K562 (cell line): ENCODE data around the gene ENTPD5. TPM values are rescaled to one million over a fixed set of nuclear protein-coding genes. Genes with fewer than 3 reads are reported as not detected.

Experiments used
- AFF1 ChIP-seq, 2 experiments: fragments of 450-650 bp; IDR thresholded peaks; 2 replicates each; pipeline ENCODE4 v1.6.1; 2018; ENCODE audit warnings: mild to moderate bottlenecking in 2 of 2, low read depth in 1 of 2; ENCODE audit not compliant: partially characterized antibody in 2 of 2
- ASH1L ChIP-seq: fragments of 450-650 bp; IDR thresholded peaks from 2 replicates; pipeline ENCODE4 v1.6.1; 2018; ENCODE audit warnings: borderline replicate concordance, mild to moderate bottlenecking, low read depth; ENCODE audit not compliant: partially characterized antibody
- CCAR2 ChIP-seq: fragments of 200-400 bp; formaldehyde crosslinking; IDR thresholded peaks from 2 replicates; pipeline ENCODE4 v1.6.1; 2017; ENCODE audit warnings: mild to moderate bottlenecking, low read depth, low read length
- CEBPB ChIP-seq: fragments of 450-650 bp; IDR thresholded peaks from 2 replicates; pipeline ENCODE4 v1.6.1; 2016; ENCODE audit warnings: missing genetic modification characterization, missing compliant biosample characterization
- CEBPZ ChIP-seq: fragments of 150-350 bp; IDR thresholded peaks from 2 replicates; pipeline ENCODE4 v1.6.1; 2014; ENCODE audit warnings: low read depth, mild to moderate bottlenecking, low read length, borderline replicate concordance
- CREM ChIP-seq: IDR thresholded peaks from 2 replicates; pipeline ENCODE4 v1.6.1; 2014; ENCODE audit warnings: antibody characterized with exemption, low read depth
- KDM1A ChIP-seq, 2 experiments: fragments of 450-650 bp; IDR thresholded peaks; 2 replicates each; pipeline ENCODE4 v1.6.1; 2016; ENCODE audit warnings: mild to moderate bottlenecking in 2 of 2
- LCOR ChIP-seq: sonication (generic); formaldehyde crosslinking; IDR thresholded peaks from 2 replicates; pipeline ENCODE4 v1.8.0; 2022; ENCODE audit warnings: mild to moderate bottlenecking, missing genetic modification reagents
- PTTG1 ChIP-seq: fragments of 450-650 bp; IDR thresholded peaks from 2 replicates; pipeline ENCODE4 v1.6.1; 2016; ENCODE audit warnings: low read depth, mild to moderate bottlenecking, missing genetic modification characterization, missing compliant biosample characterization
- RFX5 ChIP-seq: IDR thresholded peaks from 2 replicates; pipeline ENCODE4 v1.6.1; 2011; ENCODE audit warnings: low read depth, mild to moderate bottlenecking, improper control_type of control experiment, low read length
- SAFB2 ChIP-seq: fragments of 200-400 bp; formaldehyde crosslinking; IDR thresholded peaks from 2 replicates; pipeline ENCODE4 v1.6.1; 2018; ENCODE audit warnings: borderline replicate concordance, low read length, low read depth, moderate library complexity; ENCODE audit not compliant: severe bottlenecking
- SRSF7 ChIP-seq: fragments of 200-400 bp; formaldehyde crosslinking; optimal IDR thresholded peaks from 2 replicates; pipeline ENCODE3; 2017; ENCODE audit warnings: mild to moderate bottlenecking, low read depth, low read length
- TBP ChIP-seq: optimal IDR thresholded peaks from 2 replicates; pipeline ENCODE3; 2011; ENCODE audit warnings: low read depth, low read length, improper control_type of control experiment
- ZNF311 ChIP-seq: fragments of 250-450 bp; sonication (Bioruptor Pico); IDR thresholded peaks from 2 replicates; pipeline ENCODE4 v1.4.0; 2020; ENCODE audit warnings: mild to moderate bottlenecking, moderate library complexity
- ZNF449 ChIP-seq: fragments of 250-450 bp; sonication (Bioruptor Pico); IDR thresholded peaks from 2 replicates; pipeline ENCODE4 v1.8.0; 2022; ENCODE audit warnings: moderate library complexity, mild to moderate bottlenecking, inconsistent platforms
- polyA plus RNA-seq, 8 experiments: library from polyadenylated mRNA; depleted of rRNA in 4 of 8; stranded (reverse) in 5 of 8; unstranded in 3 of 8; fragments of >200 nt; fragmentation: Nextera tagmentation in 2 of 8; fragmentation: Illumina TruSeq in 1 of 8; extraction: Ambion mirVana in 2 of 8; extraction: Trizol in 1 of 8; gene quantifications; 2 replicates each; pipeline versions ENCODE4 v1.2.1 to v1.2.3, GENCODE V29; 2011 to 2014; ENCODE audit warnings: inconsistent platforms in 1 of 8, missing spikeins in 1 of 8
- total RNA-seq, 7 experiments: library from RNA; depleted of rRNA in 6 of 7; stranded (reverse); fragments of >200 nt in 6 of 7; fragmentation: Illumina TruSeq in 2 of 7; extraction: Trizol in 2 of 7; gene quantifications; 2 replicates each; pipeline versions ENCODE4 v1.2.1 to v1.2.3, GENCODE V29; 2011 to 2021; ENCODE audit warnings: low replicate concordance in 1 of 7
- TF ChIP-seq, protein P1 (sequence below): fragments of 450-650 bp; formaldehyde crosslinking; IDR thresholded peaks from 2 replicates; pipeline ENCODE4 v1.4.0; 2020; ENCODE audit warnings: mild to moderate bottlenecking, moderate library complexity

The ENTPD5 gene
- total and polyA plus RNA-seq, 9 of the 15 experiments (the other 6 are each of a cell fraction or from before 2014, with no cell fraction given), result 2.7 to 15.3 (median 10.3) TPM

DNA sequence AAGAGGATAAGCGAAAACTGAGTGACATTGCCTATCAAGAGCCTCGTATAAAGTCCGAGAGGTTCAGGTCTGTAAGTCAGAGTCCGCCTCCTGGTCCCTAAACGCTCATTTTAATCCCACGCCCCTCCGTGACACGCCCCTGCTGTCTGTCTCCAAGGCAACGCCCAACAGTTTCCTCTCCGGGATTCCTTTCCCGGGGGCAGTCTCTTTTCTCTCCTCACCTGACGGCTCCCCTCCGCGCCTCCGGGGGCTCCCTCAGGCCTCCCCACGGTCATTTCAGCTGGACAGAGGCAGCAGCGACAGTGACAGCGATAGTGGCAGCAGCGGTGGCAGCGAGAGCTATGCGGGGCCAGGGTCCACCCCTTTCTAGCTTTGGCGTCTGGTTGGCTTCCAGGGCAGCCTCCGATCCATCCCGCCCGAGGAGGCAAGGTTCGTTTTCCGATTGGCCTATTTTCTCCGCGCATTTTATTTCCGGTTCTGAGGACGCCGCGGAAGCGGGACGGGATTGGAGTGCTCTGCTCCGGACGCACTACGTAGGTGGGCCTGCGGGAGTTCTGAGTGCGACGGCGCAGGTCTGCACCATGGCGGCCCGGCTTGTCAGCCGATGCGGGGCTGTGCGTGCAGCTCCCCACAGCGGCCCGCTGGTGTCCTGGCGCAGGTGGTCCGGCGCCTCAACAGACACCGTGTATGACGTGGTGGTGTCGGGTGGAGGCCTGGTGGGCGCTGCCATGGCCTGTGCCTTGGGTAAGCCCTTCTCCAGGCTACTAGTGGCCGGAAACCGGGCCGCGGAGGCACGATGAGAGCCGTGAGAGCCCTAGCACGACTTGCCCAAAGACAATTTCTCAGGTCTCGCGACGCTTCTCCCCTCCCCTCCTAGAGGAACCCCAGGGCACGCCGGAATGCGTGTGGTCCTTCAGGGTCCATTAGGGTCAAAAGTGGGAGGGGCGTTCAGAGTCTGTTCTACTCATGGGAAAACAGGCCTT, 69.0 kb downstream of the ENTPD5 start, which contains the start of the genes COQ6 and FAM161B (continued):
- TF ChIP-seq ASH1L (no peak), ZNF449 (CRISPR knock-in tag) (no peak), TBP (peak; percentile 34), SAFB2 (no peak), CEBPZ (no peak), ZNF311 (no peak), RFX5 (no peak), CCAR2 (no peak), CEBPB (tag) (no peak), LCOR (0 out of 2 replicates have a peak, but pooled peaks have one; percentile 26), SRSF7 (no peak), AFF1 (IDR thresholded peaks at IDR 0.05; ENCODE audit: low read depth in 1 of 2, partially characterized antibody in 2 of 2) (no peak), CREM (peak; percentile 87), KDM1A (IDR thresholded peaks at IDR 0.05) (no peak), PTTG1 (tag) (no peak)
- TF ChIP-seq, protein P1, sequence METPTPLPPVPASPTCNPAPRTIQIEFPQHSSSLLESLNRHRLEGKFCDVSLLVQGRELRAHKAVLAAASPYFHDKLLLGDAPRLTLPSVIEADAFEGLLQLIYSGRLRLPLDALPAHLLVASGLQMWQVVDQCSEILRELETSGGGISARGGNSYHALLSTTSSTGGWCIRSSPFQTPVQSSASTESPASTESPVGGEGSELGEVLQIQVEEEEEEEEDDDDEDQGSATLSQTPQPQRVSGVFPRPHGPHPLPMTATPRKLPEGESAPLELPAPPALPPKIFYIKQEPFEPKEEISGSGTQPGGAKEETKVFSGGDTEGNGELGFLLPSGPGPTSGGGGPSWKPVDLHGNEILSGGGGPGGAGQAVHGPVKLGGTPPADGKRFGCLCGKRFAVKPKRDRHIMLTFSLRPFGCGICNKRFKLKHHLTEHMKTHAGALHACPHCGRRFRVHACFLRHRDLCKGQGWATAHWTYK (CRISPR knock-in tag), result peak; percentile 50; the same call in 1 of the 2 replicates
